Activated CD4-positive, alpha-beta memory T cell treated with anti-CD3 and anti-CD28 coated beads, Interleukin-2, amount 10 ng/mL, durations not matched to agents 7 days and 5 days (primary cell): ENCODE data around the gene TMEM220. TPM values are rescaled to one million over a fixed set of nuclear protein-coding genes. Genes with fewer than 3 reads are reported as not detected.
"Not testable (repeated sequence)": the region's sequence is repeated elsewhere in the genome, so short reads cannot be mapped to it uniquely, and the experiment has no call there.

ENCODE experiments used
- CTCF ChIA-PET: fragments of 350-600 bp; sonication (Branson Sonifier 250); formaldehyde crosslinking; loops from one replicate; lab custom pipeline; 2021; ENCODE audit warnings: antibody characterized with exemption, inconsistent platforms; lab: Charles Lee
- POLR2A ChIA-PET: fragments of 350-600 bp; sonication (Branson Sonifier 250); formaldehyde crosslinking; loops from one replicate; lab custom pipeline; 2021; ENCODE audit warnings: antibody characterized with exemption; lab: Charles Lee
- DNase-seq: peaks from one replicate; pipeline ENCODE4 v3.0.0-alpha.2; 2020
- H3K27ac Mint-ChIP-seq: one replicate; pipeline ENCODE4 v1.8.0; 2021; ENCODE audit warnings: mild to moderate bottlenecking, mixed read lengths
- H3K27me3 Mint-ChIP-seq: one replicate; pipeline ENCODE4 v1.8.0; 2021; ENCODE audit warnings: mixed read lengths
- H3K36me3 Mint-ChIP-seq: one replicate; pipeline ENCODE4 v1.8.0; 2021; ENCODE audit warnings: low read depth, mixed read lengths
- H3K4me1 Mint-ChIP-seq: one replicate; pipeline ENCODE4 v1.8.0; 2021; ENCODE audit warnings: mixed read lengths
- H3K4me3 Mint-ChIP-seq: one replicate; pipeline ENCODE4 v1.8.0; 2021; ENCODE audit warnings: mild to moderate bottlenecking, mixed read lengths
- H3K9me3 Mint-ChIP-seq: one replicate; pipeline ENCODE4 v1.8.0; 2021; ENCODE audit warnings: mixed read lengths
- total RNA-seq, 2 experiments: library from RNA; stranded (reverse); gene quantifications; one replicate each; pipeline ENCODE4 v1.2.3, GENCODE V29; 2021

TMEM220 gene
- total RNA-seq, 2 experiments from 2014 or later = 0.10 to 0.78 TPM

GRCh38 chr17:10733666-10734065 is 3.8 kb upstream of the TMEM220 start:
- ChIA-PET CTCF (interaction anchor here (1.1 kb wide), 1 partner anchor 111 kb away, joined by 3 read pairs; no protein-coding TSS in a partner anchor), POLR2A (no interaction called here)
- no peak for DNase-seq
- Mint-ChIP-seq H3K27me3 (peaks cover 7% of the 10 kb centered on the region), H3K4me1 (peaks cover 9% of the 10 kb centered on the region), H3K4me3 (no peak overlapping the region), H3K36me3 (no peaks in the 10 kb centered on the region), H3K27ac (no peak overlapping the region), H3K9me3 (no peaks in the 10 kb centered on the region)

GRCh38 chr17:10732121-10732520 is 2.3 kb upstream of the TMEM220 start:
- not testable (repeated sequence) for H3K9me3 Mint-ChIP-seq

GRCh38 chr17:10731408-10731879 is 1.6 kb upstream of the TMEM220 start:
- Mint-ChIP-seq H3K9me3 (no peaks in the 10 kb centered on the region), H3K4me3 (peak overlapping the region; percentile 86), H3K27ac (no peak overlapping the region), H3K27me3 (peaks cover 6% of the 10 kb centered on the region), H3K36me3 (no peaks in the 10 kb centered on the region), H3K4me1 (peaks cover 14% of the 10 kb centered on the region)
- no peak for DNase-seq
- POLR2A ChIA-PET = no interaction called here
- CTCF ChIA-PET = no interaction called here

More at GRCh38 chr17:10732121-10732520, 2.3 kb upstream of the TMEM220 start:
- H3K27me3 Mint-ChIP-seq, H3K36me3 Mint-ChIP-seq, H3K4me3 Mint-ChIP-seq, H3K27ac Mint-ChIP-seq, CTCF ChIA-PET, POLR2A ChIA-PET, DNase-seq: not testable (repeated sequence)
- H3K4me1 Mint-ChIP-seq = peaks cover 12% of the 10 kb centered on the region

- ChIA-PET POLR2A (interaction anchor here (1.1 kb wide), 1 partner anchor 34 kb away, joined by 4 read pairs; no protein-coding TSS in a partner anchor), CTCF (interaction anchor here (1.0 to 1.8 kb wide), 3 partner anchors 45 to 99 kb away, joined by 3 to 7 read pairs (median 3); no protein-coding TSS in a partner anchor)
These were observed 424 bp upstream of the TMEM220 start for GRCh38 chr17:10730247-10730646.

GRCh38 chr17:10728331-10728892 is 1.4 kb downstream of the TMEM220 start:
- Mint-ChIP-seq H3K27me3 (peaks cover 5% of the 10 kb centered on the region), H3K4me3 (no peak overlapping the region), H3K36me3 (no peaks in the 10 kb centered on the region), H3K4me1 (peaks cover 16% of the 10 kb centered on the region), H3K27ac (no peak overlapping the region), H3K9me3 (no peaks in the 10 kb centered on the region)
- POLR2A ChIA-PET = no interaction called here
- no peak for DNase-seq
- CTCF ChIA-PET = interaction anchor here (1.8 kb wide), 1 partner anchor 81 kb away, joined by 7 read pairs; no protein-coding TSS in a partner anchor

More at GRCh38 chr17:10730247-10730646, 424 bp upstream of the TMEM220 start:
- H3K27me3 Mint-ChIP-seq, H3K9me3 Mint-ChIP-seq, H3K36me3 Mint-ChIP-seq, DNase-seq, H3K27ac Mint-ChIP-seq: not testable (repeated sequence)
- peaks cover 16% of the 10 kb centered on the region for H3K4me1 Mint-ChIP-seq
- peak overlapping the region; percentile 86 for H3K4me3 Mint-ChIP-seq

- ChIA-PET CTCF (interaction anchor here (1.0 kb wide), 1 partner anchor 9 kb away, joined by 3 read pairs; no protein-coding TSS in a partner anchor), POLR2A (interaction anchor here (0.8 kb wide), 1 partner anchor 16 kb away, joined by 3 read pairs; no protein-coding TSS in a partner anchor)
- no peak overlapping the region for H3K27ac Mint-ChIP-seq
- no peak for DNase-seq
- peaks cover 5% of the 10 kb centered on the region for H3K27me3 Mint-ChIP-seq
- H3K36me3 Mint-ChIP-seq = no peaks in the 10 kb centered on the region
- H3K9me3 Mint-ChIP-seq = no peaks in the 10 kb centered on the region
- no peak overlapping the region for H3K4me3 Mint-ChIP-seq
- H3K4me1 Mint-ChIP-seq = peaks cover 16% of the 10 kb centered on the region
These were observed 2.6 kb downstream of the TMEM220 start for GRCh38 chr17:10727192-10727591.

GRCh38 chr17:10726196-10726595 is 3.6 kb downstream of the TMEM220 start:
- no peak for DNase-seq
- ChIA-PET POLR2A (no interaction called here), CTCF (interaction anchor here (1.1 kb wide), 1 partner anchor 11 kb away, joined by 3 read pairs; no protein-coding TSS in a partner anchor)
- Mint-ChIP-seq H3K36me3 (no peaks in the 10 kb centered on the region), H3K27ac (no peak overlapping the region), H3K4me3 (no peak overlapping the region), H3K9me3 (no peaks in the 10 kb centered on the region), H3K27me3 (peaks cover 5% of the 10 kb centered on the region), H3K4me1 (peaks cover 16% of the 10 kb centered on the region)

GRCh38 chr17:10725262-10725661 is 4.6 kb downstream of the TMEM220 start:
- ChIA-PET CTCF (interaction anchor here (1.1 kb wide), 1 partner anchor 12 kb away, joined by 3 read pairs; no protein-coding TSS in a partner anchor), POLR2A (no interaction called here)
- no peak for DNase-seq
- Mint-ChIP-seq H3K9me3 (no peaks in the 10 kb centered on the region), H3K36me3 (no peaks in the 10 kb centered on the region), H3K4me3 (no peak overlapping the region), H3K27me3 (peaks cover 3% of the 10 kb centered on the region), H3K27ac (no peak overlapping the region), H3K4me1 (peaks cover 12% of the 10 kb centered on the region)

GRCh38 chr17:10724546-10725195 is 5.2 kb downstream of the TMEM220 start:
- ChIA-PET CTCF (no interaction called here), POLR2A (interaction anchor here (0.6 kb wide), 1 partner anchor 31 kb away, joined by 3 read pairs; no protein-coding TSS in a partner anchor)
- DNase-seq = no peak
- peaks cover 12% of the 10 kb centered on the region for H3K4me1 Mint-ChIP-seq
- no peaks in the 10 kb centered on the region for H3K36me3 Mint-ChIP-seq
- H3K4me3 Mint-ChIP-seq = no peak overlapping the region
- no peak overlapping the region for H3K27ac Mint-ChIP-seq
- no peaks in the 10 kb centered on the region for H3K9me3 Mint-ChIP-seq
- no peaks in the 10 kb centered on the region for H3K27me3 Mint-ChIP-seq

GRCh38 chr17:10718547-10718946 is 11.3 kb downstream of the TMEM220 start:
- Mint-ChIP-seq H3K27ac (no peak overlapping the region), H3K4me1 (no peaks in the 10 kb centered on the region), H3K9me3 (no peaks in the 10 kb centered on the region), H3K36me3 (peaks cover 4% of the 10 kb centered on the region), H3K4me3 (no peak overlapping the region), H3K27me3 (no peaks in the 10 kb centered on the region)
- DNase-seq = no peak
- POLR2A ChIA-PET = no interaction called here
- CTCF ChIA-PET = no interaction called here

- no peaks in the 10 kb centered on the region for H3K27me3 Mint-ChIP-seq
- H3K4me1 Mint-ChIP-seq = no peaks in the 10 kb centered on the region
- no peaks in the 10 kb centered on the region for H3K9me3 Mint-ChIP-seq
- ChIA-PET POLR2A (no interaction called here), CTCF (no interaction called here)
- no peak for DNase-seq
- no peak overlapping the region for H3K27ac Mint-ChIP-seq
- peaks cover 21% of the 10 kb centered on the region for H3K36me3 Mint-ChIP-seq
- no peak overlapping the region for H3K4me3 Mint-ChIP-seq
These were observed 13.6 kb downstream of the TMEM220 start for GRCh38 chr17:10716218-10716617.

GRCh38 chr17:10713318-10713717 is 16.5 kb downstream of the TMEM220 start:
- CTCF ChIA-PET = no interaction called here
- H3K9me3 Mint-ChIP-seq = no peaks in the 10 kb centered on the region
- no peak overlapping the region for H3K27ac Mint-ChIP-seq
- POLR2A ChIA-PET = no interaction called here
- H3K4me1 Mint-ChIP-seq = peaks cover 2% of the 10 kb centered on the region
- peaks cover 41% of the 10 kb centered on the region for H3K36me3 Mint-ChIP-seq
- no peaks in the 10 kb centered on the region for H3K27me3 Mint-ChIP-seq
- H3K4me3 Mint-ChIP-seq = no peak overlapping the region
- DNase-seq = no peak

GRCh38 chr17:10705727-10706126 is 24.1 kb downstream of the TMEM220 start:
- Mint-ChIP-seq H3K27me3 (no peaks in the 10 kb centered on the region), H3K4me1 (peaks cover 34% of the 10 kb centered on the region), H3K36me3 (peaks cover 42% of the 10 kb centered on the region), H3K9me3 (no peaks in the 10 kb centered on the region), H3K4me3 (no peak overlapping the region), H3K27ac (peak overlapping the region; percentile 12)
- CTCF ChIA-PET = no interaction called here
- POLR2A ChIA-PET = no interaction called here
- DNase-seq = no peak
